Endothelial cell of umbilical vein (primary cell): ENCODE data around the gene DMD.

Source experiments
- EZH2 ChIP-seq: IDR thresholded peaks from 2 replicates; pipeline ENCODE4 v1.6.1; 2012; ENCODE audit warnings: borderline replicate concordance, low read depth, mild to moderate bottlenecking, moderate library complexity, low read length, inconsistent platforms; ENCODE audit not compliant: severe bottlenecking
- POLR2A ChIP-seq: IDR thresholded peaks from 2 replicates; pipeline ENCODE4 v1.6.1; 2012; ENCODE audit warnings: low read depth, mild to moderate bottlenecking, control low read depth, low read length
- POLR2AphosphoS5 ChIP-seq: IDR thresholded peaks from 2 replicates; pipeline ENCODE4 v1.6.1; 2012; ENCODE audit warnings: low read depth, mild to moderate bottlenecking, control low read depth, low read length, moderate library complexity; ENCODE audit not compliant: insufficient read depth
- TF ChIP-seq, protein P1 (sequence below), 2 donors: IDR thresholded peaks; 1 replicate in 1 of 2; 2 replicates in 1 of 2; pipeline ENCODE4 v1.5.1; 2011; ENCODE audit warnings: low read length in 2 of 2, mild to moderate bottlenecking in 2 of 2, moderate library complexity in 2 of 2, control low read depth in 1 of 2, inconsistent platforms in 1 of 2, low read depth in 1 of 2; ENCODE audit not compliant: insufficient read depth in 1 of 2; ENCODE audit errors: extremely low read depth in 1 of 2

- TF ChIP-seq, protein P1, sequence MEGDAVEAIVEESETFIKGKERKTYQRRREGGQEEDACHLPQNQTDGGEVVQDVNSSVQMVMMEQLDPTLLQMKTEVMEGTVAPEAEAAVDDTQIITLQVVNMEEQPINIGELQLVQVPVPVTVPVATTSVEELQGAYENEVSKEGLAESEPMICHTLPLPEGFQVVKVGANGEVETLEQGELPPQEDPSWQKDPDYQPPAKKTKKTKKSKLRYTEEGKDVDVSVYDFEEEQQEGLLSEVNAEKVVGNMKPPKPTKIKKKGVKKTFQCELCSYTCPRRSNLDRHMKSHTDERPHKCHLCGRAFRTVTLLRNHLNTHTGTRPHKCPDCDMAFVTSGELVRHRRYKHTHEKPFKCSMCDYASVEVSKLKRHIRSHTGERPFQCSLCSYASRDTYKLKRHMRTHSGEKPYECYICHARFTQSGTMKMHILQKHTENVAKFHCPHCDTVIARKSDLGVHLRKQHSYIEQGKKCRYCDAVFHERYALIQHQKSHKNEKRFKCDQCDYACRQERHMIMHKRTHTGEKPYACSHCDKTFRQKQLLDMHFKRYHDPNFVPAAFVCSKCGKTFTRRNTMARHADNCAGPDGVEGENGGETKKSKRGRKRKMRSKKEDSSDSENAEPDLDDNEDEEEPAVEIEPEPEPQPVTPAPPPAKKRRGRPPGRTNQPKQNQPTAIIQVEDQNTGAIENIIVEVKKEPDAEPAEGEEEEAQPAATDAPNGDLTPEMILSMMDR (IDR thresholded peaks at IDR 0.05; ENCODE audit: extremely low read depth in 1 of 2, insufficient read depth in 1 of 2, low read depth in 1 of 2, low read length in 2 of 2): no peak
- no peak for TF ChIP-seq POLR2A
- no peak for TF ChIP-seq EZH2
- no peak for TF ChIP-seq POLR2AphosphoS5
Observed at GRCh38 chrX:33014949-33015348, 196.4 kb downstream of the DMD start.
